Activated CD4-positive, alpha-beta T cell treated with anti-CD3 and anti-CD28 coated beads for 48 hours (primary cell): ENCODE data around the gene KDM4B.
"Not testable (repeated sequence)": the region's sequence is repeated elsewhere in the genome, so short reads cannot be mapped to it uniquely, and the experiment has no call there.

Experiments
- DNase-seq: peaks from one replicate; pipeline ENCODE4 v3.0.0-alpha.2; 2020

The KDM4B gene

DNA sequence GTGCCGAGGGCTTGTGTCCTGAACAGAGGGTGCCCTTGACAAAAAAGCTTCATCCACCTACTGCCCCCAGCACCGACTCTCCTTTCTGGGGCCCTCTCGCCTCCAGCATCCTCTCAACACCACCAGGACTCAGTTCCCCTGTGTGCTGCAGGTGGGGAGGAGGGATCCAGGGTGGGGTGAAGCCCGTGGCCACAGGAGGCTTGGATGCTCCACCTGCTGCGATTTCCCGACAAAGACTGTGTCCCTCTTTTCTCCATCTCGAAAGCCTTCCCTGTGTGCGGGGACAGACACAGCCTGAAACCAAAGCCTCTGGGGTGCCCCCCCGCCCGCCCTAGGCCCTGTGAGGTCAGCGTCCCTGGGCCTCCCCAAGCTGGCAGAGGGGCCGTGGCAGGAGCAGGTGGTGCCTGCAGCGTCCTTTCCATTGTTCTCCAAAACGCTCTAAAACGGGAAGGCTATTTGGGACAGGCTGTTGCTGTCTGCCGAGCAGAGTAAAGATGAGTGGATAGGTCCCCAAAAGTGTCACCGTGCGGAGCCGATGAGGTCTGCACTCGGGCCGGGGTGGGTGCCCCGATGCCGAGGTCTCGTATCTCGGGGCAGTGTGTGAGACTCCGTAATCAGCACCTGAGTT, 186.0 kb downstream of the KDM4B start:
- no peak for DNase-seq

DNA sequence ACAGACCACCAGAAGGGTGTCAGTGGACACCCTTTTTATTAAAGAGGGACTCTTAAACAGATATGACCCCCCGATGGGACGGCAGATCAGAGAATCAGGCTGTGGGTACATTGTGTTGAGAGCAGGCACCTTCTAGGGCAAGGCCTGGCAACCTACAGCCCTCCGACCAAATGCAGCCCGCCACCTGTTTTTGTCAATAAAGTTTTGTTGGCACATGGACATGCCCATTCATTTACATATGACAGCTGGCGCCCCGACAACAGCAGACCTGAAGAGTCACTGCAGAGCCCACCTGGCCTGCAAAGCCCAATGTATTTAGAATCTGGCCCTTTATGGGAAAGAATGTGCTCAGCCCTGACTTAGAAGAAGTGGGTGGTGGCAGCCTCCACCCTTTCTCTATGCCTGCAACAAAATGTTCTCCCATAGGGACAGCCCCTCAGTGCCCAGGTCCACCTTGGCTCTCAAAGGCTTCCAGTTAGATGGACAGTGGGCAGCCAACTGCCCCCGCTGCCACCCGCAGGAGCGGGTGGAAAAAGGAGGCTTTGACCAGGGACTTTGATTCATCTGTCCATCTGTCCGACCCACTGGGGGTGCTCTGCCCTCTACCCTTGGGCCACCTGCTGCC, 186.8 kb downstream of the KDM4B start:
- no peak for DNase-seq

DNA sequence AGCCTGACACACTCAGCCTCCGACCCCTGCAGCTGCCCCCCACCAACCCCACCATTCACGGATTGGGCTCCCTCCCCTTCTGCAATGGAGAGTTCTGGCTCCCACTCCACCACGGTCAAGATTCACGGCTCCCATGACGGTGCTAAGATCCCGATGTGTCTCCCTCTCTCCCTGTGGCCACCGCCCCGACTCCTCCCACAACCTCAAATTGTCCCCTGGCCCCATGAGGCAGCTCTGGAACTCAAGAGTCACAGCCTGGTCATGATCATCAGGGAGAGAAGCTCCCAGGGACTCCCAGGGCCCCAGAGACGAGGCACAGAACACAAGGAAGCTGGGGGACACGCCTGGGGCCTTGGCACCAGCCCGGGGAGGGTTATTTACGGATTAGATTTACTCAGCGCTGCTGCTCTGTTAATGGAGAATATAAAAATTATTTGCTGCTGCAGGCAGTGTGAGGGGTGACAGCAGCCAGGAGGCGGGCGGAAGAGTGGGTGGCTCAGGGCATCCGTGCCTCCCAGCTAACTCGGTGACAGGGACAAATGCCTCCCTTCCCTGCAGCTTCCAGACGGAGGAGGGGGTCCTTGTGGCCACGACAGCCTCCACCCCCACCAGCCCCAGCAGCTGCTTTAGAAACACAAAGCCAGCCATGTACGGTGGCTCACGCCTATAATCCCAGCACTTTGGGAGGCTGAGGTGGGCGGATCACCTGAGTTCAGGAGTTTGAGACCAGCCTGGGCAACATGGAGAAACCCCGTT, 187.5 kb downstream of the KDM4B start:
- no peak for DNase-seq

DNA sequence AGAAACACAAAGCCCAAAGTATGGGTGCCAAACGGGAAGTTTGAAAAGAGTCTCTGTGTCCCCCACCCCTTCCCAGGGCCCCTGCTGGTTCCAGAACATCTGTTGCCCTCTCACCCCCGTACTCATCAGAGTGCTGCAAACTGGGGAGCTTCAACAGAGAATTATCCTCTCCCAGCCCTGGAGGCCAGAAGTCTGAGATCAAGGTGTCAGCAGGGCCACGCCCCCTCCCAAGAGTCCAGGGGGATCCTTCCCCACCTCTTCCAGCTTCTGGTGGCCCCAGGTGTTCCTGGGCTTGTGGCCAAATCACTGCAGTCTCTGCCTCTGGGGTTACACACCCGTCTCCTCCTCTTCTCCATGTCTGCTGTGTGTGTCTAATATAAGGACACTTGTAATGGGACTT, 188.3 kb downstream of the KDM4B start:
- no peak for DNase-seq

DNA sequence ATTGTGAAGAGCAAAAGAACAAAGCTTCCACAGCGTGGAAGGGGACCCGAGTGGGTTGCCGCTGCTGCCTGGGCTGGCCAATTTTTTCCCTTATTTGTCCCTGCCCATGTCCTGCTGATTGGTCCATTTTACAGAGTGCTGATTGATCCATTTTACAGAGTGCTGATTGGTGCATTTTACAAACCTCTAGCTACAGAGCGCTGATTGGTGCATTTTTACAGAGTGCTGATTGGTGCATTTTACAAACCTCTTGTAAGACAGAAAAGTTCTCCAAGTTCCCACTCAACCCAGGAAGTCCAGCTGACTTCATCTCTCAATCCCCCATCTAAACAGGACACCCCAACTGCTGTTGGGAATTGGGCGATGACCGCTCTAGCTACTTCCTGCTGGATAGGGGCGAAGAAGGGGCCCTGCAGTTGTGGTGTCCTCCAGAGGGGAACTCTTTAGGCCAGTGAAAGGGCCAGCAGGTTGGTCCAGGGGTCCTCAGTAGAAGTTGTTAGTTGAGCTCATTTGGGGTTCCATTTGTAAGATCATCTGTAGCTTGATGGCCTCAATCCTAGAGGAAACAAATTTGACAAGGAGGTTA, 189.7 kb downstream of the KDM4B start:
- not testable (repeated sequence) for DNase-seq

DNA sequence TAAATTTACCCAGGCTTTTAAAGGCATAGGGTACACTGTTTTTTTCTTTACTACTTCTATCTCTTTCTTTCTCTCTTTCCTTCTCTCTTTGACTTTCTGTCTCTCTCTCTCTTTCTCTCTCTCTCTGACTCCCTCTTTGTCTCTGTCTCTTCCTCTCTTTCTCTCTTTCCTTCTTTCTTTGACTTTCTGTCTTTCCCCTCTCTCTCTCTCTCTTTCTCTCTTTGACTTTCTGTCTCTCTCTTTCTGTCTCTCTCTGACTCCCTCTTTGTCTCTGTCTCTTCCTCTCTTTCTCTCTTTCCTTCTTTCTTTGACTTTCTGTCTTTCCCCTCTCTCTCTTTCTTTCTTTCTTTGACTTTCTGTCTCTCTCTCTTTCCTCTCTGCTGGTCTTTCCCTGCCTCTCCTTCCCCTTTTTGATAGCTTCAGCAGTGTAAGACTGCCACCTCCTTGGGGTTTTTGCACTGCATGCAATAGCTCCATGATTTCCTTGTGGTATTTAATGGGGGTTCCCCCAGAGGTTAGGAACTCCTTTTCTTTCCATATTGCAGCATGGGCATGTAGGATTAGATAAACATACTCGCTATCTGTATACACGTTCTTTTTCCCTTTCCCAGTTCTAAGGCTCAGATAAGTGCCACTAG, 191.4 kb downstream of the KDM4B start:
- not testable (repeated sequence) for DNase-seq

DNA sequence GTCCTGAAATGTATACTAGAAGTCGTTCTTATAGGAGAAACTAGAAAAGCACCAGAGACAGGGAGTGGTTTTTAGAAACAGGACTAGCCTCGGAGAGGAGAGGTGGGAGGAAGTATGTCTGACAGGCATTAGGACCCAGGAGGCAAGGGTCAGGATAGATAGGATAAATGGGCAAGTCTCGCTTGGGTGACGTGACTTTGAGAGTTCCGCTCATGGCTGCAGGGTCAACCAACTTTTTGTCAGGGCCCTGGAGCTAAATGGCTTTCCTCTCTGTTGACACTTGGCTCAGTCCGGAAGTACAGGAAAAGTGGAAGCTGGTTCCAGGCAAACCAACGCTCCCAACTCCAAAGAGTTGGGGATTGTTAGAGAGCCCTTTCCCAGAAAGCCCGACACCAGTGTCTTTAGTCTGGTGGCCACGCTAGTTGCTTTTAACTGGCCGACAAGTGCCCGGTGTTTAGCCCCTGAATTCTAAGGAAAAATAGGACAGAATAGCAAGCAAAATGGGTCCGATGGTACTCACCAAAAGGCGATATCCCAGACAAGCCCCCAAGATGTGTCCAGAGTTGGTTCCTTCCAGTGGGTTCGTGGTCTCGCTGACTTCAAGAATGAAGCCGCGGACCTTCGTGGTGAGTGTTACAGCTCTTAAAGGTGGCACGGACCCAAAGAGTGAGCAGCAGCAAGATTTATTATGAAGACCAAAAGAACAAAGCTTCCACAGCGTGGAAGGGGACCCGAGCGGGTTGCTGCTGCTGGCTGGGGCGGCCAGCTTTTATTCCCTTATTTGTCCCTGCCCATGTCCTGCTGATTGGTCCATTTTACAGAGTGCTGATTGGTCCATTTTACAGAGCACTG, 196.2 kb downstream of the KDM4B start:
- DNase-seq: not testable (repeated sequence)

DNA sequence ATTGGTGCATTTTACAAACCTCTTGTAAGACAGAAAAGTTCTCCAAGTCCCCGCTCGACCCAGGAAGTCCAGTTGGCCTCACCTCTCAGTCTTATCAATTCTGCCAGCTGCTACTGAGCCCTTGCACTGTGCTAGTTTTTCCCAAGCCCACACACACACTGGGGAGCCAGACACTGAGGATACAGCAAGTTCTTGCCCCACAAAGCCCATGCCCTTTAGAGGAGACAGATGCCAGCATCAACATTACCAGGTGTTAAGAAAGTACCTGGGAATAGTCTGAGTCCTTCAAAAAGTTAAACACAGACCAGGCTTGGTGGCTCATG, 196.7 kb downstream of the KDM4B start:
- DNase-seq: no peak

DNA sequence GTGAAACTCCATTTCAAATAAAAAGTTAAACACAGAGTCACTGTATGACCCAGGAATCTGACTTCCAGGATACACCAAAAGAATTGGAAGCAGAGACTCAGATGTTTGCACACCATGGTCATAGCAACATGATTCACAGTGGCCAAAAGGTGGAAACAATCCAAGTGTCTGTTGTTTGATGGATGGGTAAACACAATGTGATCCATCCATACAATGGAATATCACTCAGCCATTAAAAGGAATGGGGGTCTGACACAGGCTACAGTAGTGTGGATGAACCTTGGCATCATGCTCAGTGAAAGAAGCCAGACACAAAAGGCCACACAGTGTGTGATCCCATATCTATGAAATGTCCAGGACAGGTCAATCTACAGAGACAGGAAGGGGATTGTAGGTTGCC, 197.3 kb downstream of the KDM4B start:
- DNase-seq: no peak

DNA sequence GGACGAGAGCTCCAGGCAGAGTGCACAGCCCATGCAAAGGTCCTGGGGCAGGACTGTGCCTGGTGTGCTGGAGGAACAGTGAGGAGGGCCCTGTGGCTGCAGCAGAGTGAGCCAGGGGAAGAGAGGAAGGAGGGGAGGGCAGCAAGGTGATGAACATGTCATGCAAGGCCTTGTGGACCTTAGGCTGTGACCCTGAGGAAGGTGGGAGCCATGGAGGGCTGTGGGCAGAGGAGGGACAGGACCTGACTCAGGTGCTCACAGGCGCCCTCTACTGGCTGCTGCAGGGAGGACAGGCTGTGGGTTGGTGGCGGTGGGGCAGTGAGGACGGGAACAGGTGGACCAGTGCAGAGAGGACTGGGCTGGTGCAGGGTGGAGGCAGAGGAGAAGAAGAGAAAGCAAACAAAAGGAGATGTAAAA, 201.4 kb downstream of the KDM4B start:
- DNase-seq: peak; percentile 78

DNA sequence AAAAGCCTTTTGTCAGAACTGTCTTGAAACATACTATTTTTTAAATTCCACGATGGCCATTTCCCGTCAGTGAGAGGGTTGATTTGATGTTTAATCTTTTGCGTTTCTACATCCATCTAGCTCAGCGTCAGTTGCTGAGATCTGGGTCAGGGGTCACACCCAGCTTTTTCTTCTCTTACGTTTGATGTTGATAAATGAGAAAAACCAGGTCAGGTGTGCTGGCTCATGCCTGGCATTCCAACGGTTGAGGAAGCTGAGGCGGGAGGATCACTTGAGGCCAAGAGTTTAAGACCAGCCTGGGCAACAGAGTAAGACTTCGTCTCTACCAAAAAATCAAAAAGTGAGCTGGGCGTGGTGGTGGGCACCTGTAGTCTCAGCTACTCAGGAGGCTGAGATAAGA, 202.8 kb downstream of the KDM4B start:
- DNase-seq: no peak

DNA sequence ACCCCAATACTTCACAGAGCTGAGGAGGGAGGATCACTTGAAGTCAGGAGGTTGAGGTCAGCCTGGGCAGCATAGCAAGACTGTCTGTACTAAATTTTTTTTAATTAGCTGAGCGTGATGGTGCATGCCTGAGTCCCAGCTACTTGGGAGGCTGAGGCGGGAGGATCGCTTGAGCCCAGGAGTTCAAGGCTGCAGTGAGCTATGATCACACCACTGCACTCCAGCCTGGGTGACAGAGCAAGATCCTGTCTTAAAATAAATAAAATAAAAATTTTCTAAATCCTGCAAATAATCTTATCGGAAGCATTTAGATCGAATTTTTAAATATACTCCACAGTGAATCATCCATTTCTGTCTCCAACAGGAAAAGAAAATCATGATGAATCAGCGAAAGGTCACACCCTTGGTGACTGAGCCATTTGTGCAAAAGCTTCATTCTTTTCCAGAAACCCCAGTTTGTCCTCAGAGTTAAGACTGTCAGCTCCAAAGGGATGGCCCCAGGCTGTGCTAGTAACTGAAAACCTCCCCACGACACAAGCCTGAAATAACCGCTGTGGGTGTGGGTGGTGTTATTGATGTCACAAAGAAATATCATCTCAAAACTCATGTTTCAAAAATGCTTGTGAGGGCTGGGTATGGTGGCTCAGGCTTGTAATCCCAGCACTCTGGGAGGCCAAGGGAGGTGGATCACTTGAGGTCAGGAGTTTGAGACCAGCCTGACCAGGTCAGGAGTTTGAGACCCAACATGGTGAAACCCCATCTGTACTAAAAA, 204.1 kb downstream of the KDM4B start:
- no peak for DNase-seq

DNA sequence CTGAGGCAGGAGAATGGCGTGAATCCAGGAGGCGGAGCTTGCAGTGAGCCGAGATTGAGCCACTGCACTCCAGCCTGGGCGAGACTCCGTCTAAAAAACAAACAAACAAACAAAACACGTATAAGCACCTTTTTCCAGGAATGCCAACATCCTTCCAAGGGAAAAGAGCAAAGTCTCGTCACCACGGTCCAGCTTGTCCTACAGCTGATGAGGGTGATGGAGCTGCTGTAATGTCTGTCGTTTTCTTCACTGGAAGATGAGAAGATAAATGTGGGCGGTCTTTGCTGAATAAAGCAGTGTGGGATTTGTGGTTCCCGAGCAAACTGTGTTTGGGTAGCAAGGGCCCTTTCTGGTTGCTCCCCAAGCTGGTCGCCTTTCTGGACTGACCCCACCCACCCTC, 205.1 kb downstream of the KDM4B start:
- DNase-seq: no peak

DNA sequence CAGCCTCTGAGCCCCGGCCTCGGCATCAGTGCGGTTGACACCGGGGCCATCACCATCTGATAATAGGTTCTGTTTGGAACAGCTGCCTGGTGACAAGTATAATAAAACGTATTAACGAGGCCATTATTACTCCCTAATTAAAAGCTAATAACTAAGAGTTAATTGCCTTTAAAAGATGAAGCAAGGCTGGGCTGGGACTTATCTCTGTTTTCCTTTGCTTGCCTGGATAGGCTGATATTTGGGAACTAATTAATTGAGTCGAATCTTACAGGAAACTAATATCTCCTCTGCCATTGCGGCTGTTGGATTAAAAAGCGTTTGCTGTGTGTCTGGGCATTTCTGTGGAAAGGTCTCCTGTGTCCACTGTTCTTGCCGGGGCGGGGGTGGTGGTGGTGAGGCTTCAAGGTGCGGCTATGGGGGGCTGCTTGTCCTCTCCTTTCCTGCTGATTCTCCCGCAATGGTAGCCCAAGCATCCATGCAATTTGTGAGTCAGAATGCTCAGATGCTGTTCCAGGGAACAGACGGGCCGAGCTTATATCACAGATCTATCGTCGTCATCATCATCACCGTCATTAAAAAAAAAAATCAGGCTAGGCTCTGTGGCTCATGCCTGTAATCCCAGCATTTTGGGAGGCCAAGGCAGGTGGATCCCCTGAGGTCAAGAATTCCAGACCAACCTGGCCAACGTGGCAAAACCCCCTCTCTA, 209.0 kb downstream of the KDM4B start:
- DNase-seq: no peak

DNA sequence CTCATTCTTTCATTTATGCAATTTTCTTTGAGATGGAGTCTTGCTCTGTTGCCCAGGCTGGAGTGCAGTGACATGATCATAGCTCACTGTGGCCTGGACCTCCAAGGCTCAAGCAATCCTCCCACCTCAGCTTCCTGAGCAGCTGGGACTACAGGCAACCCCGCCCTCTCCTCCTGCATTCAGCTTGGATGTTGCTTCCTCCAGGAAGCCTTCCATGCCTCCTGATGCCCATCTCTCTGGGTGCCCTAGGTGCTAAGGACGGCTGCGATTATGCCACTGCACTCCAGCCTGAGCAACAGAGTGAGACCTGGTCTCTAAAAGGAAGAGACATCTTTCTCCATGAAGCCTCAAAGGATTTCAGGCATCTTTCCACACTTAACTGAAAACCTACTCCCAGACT, 209.9 kb downstream of the KDM4B start:
- DNase-seq: no peak

DNA sequence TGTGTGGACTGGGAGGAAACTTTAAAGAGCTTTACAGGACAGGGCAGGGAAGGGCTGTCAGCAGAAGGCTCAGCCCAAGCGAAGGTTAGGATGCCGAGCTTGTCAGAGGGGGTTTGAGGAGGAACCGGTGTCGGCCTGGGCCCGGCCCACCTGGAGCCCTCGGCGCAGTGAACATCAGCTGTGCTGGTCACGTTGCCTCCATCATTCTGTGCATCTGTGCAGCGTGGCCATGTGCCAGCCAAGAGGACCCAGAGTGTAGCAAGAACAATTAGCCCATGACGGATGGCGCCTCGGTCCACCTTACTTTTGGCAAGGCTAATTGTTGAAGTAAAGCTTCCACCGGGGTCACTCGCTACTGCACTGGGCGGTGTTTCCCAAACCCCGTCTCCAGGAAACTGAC, 210.3 kb downstream of the KDM4B start:
- no peak for DNase-seq

DNA sequence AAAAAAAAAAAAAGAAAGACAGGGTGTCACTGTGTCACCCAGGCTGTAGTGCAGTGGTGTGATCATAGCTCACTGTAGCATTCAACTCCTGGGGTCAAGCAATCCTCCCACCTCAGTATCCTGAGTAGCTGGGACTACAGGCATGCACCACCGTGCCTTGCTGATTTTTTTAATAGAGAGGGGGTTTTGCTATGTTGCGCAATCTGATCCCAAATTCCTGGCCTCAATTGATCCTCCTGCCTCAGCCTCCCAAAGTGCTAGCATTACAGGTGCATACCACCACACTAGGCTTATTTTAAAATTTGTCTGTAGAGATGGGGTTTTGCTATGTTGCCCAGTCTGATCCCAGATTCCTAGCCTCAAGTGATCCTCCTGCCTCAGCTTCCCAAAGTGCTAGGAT, 212.4 kb downstream of the KDM4B start:
- no peak for DNase-seq

DNA sequence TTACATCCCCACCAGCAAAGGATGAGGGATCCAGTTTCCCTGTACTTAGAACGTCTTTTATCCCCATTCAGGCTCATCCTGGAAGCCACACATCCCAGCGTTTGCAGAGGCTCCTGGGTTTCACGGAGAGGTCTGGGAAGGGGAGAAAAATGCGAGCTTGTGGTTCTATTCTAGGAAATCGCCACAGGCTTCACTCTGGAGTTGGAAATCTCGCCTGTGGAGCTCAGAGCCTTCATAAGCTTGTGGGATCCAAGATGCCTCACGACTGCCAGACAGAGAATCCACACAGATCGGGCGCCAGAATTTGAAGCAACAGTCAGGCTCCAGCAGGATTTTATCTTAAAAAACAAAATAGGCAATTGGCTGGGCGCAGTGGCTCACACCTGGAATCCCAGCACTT, 213.8 kb downstream of the KDM4B start:
- DNase-seq: no peak

DNA sequence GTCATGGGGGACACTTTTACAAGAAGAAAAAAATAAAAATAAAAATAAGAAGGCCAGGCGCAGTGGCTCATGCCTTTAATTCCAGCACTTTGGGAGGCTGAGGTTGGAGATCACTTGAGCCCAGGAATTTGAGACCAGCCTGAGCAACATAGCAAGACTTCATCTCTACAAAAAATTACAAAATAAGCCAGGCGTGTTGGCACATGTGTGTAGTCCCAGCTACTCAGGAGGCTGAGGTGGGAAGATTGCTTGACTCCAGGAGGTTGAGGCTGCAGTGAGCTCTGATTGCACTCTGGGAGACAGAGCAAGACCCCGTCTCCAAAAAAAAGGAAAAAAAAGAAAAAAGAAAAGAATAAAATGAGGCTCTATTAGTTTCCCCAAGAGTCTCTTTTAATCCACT, 214.7 kb downstream of the KDM4B start:
- DNase-seq: no peak

DNA sequence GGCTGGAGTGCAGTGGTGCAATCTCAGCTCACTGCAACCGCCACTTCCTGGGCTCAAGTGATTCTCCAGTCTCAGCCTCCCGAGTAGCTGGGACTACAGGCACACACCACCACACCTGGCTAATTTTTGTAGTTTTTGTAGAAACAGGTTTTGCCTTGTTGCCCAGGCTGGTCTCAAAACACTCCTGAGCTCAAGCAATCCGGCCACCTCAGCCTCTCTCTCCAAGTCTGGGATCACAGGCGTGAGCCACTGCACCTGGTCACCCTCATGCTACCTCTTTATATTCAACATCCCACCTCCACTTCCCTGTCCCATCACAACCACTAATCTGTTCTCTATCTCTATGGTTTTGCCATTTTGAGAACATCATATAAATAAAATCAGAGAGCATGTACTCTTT, 216.0 kb downstream of the KDM4B start:
- no peak for DNase-seq
